Fibroblast of lung (primary cell): ENCODE measurements around the gene SHROOM3.

Experiments
- CTCF ChIP-seq, 2 donors: IDR thresholded peaks in 1 of 2; conservative IDR thresholded peaks in 1 of 2; 1 replicate in 1 of 2; 2 replicates in 1 of 2; pipeline ENCODE4 v1.5.1; 2011 to 2012; ENCODE audit warnings: low read length in 2 of 2, control low read depth in 1 of 2, inconsistent platforms in 1 of 2, low read depth in 1 of 2, mild to moderate bottlenecking in 1 of 2
- EZH2 ChIP-seq: IDR thresholded peaks from 2 replicates; pipeline ENCODE4 v1.5.1; 2012; ENCODE audit warnings: low read length, control low read depth, mild to moderate bottlenecking; ENCODE audit errors: missing control alignments

DNA sequence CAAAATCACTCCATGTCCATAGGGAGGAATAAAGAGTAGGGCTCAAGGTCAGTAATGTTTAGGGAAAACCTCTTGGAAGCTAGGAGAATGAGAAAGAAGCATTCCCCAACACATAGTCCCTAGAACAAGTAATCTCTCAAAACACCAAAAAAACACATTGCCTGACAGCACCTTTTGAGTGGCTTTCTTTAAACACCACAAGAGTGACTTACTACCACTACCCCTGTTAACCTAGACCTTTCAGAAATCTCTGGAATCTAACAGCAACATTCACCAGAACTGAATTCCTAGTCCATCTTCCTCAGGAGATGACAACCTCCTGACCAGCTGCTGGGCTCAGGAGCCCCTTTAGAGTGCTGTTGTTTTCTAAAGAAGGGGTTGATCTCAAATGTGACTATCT is 320.7 kb downstream of the SHROOM3 start:
- TF ChIP-seq CTCF (conservative IDR thresholded peaks at IDR 0.05 in 1 of 2, IDR thresholded peaks at IDR 0.05 in 1 of 2; ENCODE audit: low read depth in 1 of 2, low read length in 2 of 2) (no peak), EZH2 (no peak)
